Glutamatergic neuron (in vitro differentiated cells): Measurements from ENCODE around the gene SENP2. TPM values are rescaled to one million over a fixed set of nuclear protein-coding genes. Genes with fewer than 3 reads are reported as not detected.

Experiments
- DNase-seq: peaks from one replicate; pipeline ENCODE4 v3.0.0; 2022
- H3K27ac Mint-ChIP-seq: one replicate; pipeline ENCODE4 v1.8.0; 2020; ENCODE audit warnings: mild to moderate bottlenecking, mixed read lengths, inconsistent platforms; ENCODE audit not compliant: unreplicated experiment
- H3K27me3 Mint-ChIP-seq: one replicate; pipeline ENCODE4 v1.8.0; 2020; ENCODE audit warnings: mild to moderate bottlenecking, moderate library complexity, mixed read lengths, inconsistent platforms; ENCODE audit not compliant: unreplicated experiment
- H3K36me3 Mint-ChIP-seq: one replicate; pipeline ENCODE4 v1.8.0; 2020; ENCODE audit warnings: mild to moderate bottlenecking, mixed read lengths, inconsistent platforms; ENCODE audit not compliant: unreplicated experiment
- H3K4me1 Mint-ChIP-seq: one replicate; pipeline ENCODE4 v1.8.0; 2020; ENCODE audit warnings: mild to moderate bottlenecking, low read depth, mixed read lengths, inconsistent platforms; ENCODE audit not compliant: unreplicated experiment
- H3K4me3 Mint-ChIP-seq: one replicate; pipeline ENCODE4 v1.8.0; 2020; ENCODE audit warnings: mild to moderate bottlenecking, mixed read lengths, inconsistent platforms; ENCODE audit not compliant: unreplicated experiment
- H3K9me3 Mint-ChIP-seq: one replicate; pipeline ENCODE4 v1.8.0; 2020; ENCODE audit warnings: mild to moderate bottlenecking, moderate library complexity, mixed read lengths, inconsistent platforms; ENCODE audit not compliant: unreplicated experiment
- total RNA-seq: library from RNA; stranded (reverse); fragmentation: NEBNext Ultra II Directional; extraction: Animal tissue kit (Norgen Biotek cat#: 25700); gene quantifications from one replicate; pipeline ENCODE4 v1.2.1, GENCODE V29; 2021; ENCODE audit not compliant: unreplicated experiment
- TF ChIP-seq, protein P1 (sequence below): fragments of 200-600 bp; sonication (generic); IDR thresholded peaks from one replicate; pipeline ENCODE4 v1.5.0; 2021; ENCODE audit not compliant: partially characterized antibody, unreplicated experiment

SENP2 gene
- total RNA-seq, 1 donor from 2014 or later = 54.6 TPM

DNA sequence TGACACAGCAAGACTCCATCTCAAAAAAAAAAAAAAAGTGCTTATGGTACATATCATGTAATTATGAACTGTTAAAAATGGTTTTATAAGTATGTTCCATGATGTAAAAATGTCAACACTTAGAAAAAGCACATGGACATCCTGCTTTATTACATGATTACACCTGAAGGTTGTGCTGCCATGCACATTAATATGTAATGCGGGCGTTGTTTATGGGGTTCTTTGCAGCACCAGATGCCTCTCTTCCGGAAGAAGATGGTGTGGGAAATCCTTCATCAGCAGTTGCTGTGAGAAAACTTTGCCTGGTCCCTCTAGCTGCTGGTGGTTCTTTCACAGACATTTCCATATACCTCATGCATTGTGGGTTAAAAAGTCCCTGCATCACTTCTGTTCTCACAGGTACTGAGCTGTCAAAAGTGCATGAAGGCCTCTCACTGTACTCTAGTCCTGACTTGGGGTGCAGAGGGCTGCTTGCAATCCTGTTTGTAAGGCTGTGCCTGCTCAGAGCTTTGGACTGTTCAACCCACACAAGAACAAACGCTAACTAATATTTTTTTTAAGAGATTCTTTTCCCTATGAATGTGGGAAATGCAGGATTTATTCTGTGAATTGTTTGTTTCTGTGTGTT is 43.6 kb downstream of the SENP2 start:
- H3K36me3 Mint-ChIP-seq = no peaks in the 10 kb centered on the region
- no peaks in the 10 kb centered on the region for H3K9me3 Mint-ChIP-seq
- TF ChIP-seq, protein P1, sequence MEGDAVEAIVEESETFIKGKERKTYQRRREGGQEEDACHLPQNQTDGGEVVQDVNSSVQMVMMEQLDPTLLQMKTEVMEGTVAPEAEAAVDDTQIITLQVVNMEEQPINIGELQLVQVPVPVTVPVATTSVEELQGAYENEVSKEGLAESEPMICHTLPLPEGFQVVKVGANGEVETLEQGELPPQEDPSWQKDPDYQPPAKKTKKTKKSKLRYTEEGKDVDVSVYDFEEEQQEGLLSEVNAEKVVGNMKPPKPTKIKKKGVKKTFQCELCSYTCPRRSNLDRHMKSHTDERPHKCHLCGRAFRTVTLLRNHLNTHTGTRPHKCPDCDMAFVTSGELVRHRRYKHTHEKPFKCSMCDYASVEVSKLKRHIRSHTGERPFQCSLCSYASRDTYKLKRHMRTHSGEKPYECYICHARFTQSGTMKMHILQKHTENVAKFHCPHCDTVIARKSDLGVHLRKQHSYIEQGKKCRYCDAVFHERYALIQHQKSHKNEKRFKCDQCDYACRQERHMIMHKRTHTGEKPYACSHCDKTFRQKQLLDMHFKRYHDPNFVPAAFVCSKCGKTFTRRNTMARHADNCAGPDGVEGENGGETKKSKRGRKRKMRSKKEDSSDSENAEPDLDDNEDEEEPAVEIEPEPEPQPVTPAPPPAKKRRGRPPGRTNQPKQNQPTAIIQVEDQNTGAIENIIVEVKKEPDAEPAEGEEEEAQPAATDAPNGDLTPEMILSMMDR = no peak
- peaks cover 2% of the 10 kb centered on the region for H3K4me1 Mint-ChIP-seq
- peaks cover 6% of the 10 kb centered on the region for H3K27me3 Mint-ChIP-seq
- no peak overlapping the region for H3K27ac Mint-ChIP-seq
- H3K4me3 Mint-ChIP-seq = no peak overlapping the region
- DNase-seq = no peak

DNA sequence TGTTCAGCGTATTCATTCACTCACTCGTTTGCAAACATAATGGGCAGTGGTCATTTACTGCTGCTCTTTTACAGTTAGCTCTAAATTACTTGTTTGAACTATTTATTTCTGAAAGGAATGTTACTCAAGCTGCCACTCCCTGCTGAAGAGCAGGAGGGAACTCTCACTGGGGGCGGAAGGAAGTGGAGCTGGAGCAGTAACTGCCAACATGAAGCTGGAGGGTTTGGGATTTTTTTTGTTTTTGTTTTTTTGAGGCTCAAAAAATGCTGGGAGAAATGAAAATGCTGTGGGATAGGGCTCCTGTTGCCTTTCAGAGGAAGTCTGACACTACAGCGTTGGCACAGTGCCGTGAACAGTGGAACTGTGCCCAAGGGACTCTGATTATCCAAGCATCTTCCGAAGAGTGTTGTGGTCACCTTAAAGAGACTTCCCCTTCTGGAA is 44.1 kb downstream of the SENP2 start:
- H3K27me3 Mint-ChIP-seq = peaks cover 4% of the 10 kb centered on the region
- H3K4me3 Mint-ChIP-seq = no peak overlapping the region
- H3K9me3 Mint-ChIP-seq = no peaks in the 10 kb centered on the region
- peaks cover 2% of the 10 kb centered on the region for H3K4me1 Mint-ChIP-seq
- no peak for DNase-seq
- H3K36me3 Mint-ChIP-seq = no peaks in the 10 kb centered on the region
- TF ChIP-seq, protein P1 = no peak
- peak overlapping the region; percentile 40 for H3K27ac Mint-ChIP-seq

DNA sequence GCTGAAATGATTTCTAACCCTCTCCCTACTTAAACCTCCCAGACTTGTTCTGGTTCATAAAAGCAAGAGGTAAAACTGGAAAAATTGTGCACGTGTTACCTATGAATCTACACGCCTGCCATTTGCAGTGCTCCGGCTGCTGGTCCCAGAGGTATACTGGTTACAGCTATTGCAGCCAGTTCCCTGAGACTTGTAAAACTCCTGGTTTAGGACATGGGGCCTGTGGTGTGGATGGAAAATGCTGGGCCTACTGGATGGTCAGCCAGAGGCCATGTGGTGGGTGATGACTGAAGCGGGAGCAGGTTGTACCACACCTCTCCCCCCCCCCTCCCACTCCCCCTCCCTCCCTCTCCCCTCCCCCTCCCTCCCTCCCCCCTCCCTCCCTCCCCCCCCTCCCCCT is 45.0 kb downstream of the SENP2 start:
- H3K27ac Mint-ChIP-seq = no peak overlapping the region
- peaks cover 4% of the 10 kb centered on the region for H3K27me3 Mint-ChIP-seq
- H3K4me1 Mint-ChIP-seq = peaks cover 2% of the 10 kb centered on the region
- TF ChIP-seq, protein P1 = no peak
- no peaks in the 10 kb centered on the region for H3K36me3 Mint-ChIP-seq
- H3K9me3 Mint-ChIP-seq = no peaks in the 10 kb centered on the region
- no peak overlapping the region for H3K4me3 Mint-ChIP-seq
- no peak for DNase-seq

DNA sequence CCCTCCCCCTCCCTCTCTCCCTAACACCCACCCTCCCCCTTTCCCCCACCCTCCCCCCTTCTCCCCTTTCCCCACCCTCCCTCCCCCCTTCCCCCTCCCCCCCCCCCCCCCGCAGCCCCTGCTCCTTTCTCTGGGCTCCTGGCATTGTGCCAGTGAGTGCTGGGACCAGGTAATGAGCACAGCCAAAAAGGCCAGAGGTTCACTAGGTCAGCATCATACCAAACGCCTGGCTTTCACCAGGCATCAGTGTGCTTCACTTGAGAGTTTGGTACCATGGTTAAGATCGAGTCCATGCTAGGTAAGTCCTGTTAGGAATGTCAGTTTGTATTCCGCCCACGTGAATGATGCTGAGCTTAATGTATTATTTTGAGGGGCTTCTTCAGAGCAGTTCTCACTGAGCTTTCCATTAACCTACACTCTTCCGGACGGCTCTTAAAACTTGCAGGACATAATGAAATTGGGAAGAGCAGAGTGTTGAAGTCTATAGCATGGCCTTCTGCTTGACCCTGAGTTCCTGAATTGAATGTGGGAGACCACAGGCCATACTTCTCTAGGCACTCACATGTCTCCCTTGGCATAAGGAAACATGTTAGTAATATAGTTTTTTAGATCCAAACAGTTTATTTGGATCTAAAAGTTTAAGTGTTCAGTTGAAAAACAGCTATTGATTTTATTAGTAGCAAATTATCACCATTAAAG is 45.6 kb downstream of the SENP2 start:
- Mint-ChIP-seq H3K4me1 (peaks cover 2% of the 10 kb centered on the region), H3K9me3 (no peaks in the 10 kb centered on the region), H3K4me3 (no peak overlapping the region), H3K27ac (peak overlapping the region; percentile 6), H3K27me3 (peaks cover 4% of the 10 kb centered on the region), H3K36me3 (no peaks in the 10 kb centered on the region)
- TF ChIP-seq, protein P1 = no peak
- DNase-seq = no peak

DNA sequence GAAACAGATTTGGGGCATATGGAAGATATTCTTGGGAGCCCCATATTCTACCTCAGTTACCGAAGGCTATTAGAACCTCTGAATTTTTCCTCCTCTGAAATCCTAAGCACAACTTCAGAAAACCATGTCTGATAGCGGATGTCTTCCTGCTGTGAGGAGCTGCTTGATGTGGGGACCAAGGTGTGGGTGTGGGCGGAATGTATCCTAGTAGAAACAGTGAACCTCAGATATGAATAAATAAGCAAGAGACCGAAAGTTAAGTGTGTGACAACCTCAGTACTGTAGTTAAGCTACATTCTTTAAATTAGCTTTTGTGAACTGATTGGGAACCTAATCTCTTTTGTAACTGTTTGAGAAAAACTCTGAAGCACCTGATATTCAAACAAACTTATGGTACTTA is 46.9 kb downstream of the SENP2 start:
- no peaks in the 10 kb centered on the region for H3K36me3 Mint-ChIP-seq
- no peak overlapping the region for H3K4me3 Mint-ChIP-seq
- TF ChIP-seq, protein P1 = no peak
- H3K9me3 Mint-ChIP-seq = peaks cover 1% of the 10 kb centered on the region
- no peak overlapping the region for H3K27ac Mint-ChIP-seq
- peaks cover 8% of the 10 kb centered on the region for H3K4me1 Mint-ChIP-seq
- H3K27me3 Mint-ChIP-seq = peaks cover 8% of the 10 kb centered on the region
- no peak for DNase-seq
